ENCODE results near the gene ZGLP1. TPM values are rescaled to one million over a fixed set of nuclear protein-coding genes. Genes with fewer than 3 reads are reported as not detected.
A peak's percentile ranks its signal among the peaks of the same experiment; 100 is the strongest.

Gene ZGLP1
- total RNA-seq, 2 experiments from 2014 or later, result 5.7 to 8.8 TPM

- TF ChIP-seq, protein P1, sequence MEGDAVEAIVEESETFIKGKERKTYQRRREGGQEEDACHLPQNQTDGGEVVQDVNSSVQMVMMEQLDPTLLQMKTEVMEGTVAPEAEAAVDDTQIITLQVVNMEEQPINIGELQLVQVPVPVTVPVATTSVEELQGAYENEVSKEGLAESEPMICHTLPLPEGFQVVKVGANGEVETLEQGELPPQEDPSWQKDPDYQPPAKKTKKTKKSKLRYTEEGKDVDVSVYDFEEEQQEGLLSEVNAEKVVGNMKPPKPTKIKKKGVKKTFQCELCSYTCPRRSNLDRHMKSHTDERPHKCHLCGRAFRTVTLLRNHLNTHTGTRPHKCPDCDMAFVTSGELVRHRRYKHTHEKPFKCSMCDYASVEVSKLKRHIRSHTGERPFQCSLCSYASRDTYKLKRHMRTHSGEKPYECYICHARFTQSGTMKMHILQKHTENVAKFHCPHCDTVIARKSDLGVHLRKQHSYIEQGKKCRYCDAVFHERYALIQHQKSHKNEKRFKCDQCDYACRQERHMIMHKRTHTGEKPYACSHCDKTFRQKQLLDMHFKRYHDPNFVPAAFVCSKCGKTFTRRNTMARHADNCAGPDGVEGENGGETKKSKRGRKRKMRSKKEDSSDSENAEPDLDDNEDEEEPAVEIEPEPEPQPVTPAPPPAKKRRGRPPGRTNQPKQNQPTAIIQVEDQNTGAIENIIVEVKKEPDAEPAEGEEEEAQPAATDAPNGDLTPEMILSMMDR (conservative IDR thresholded peaks at IDR 0.05; ENCODE audit: low read length), result no peak
- no peak for TF ChIP-seq EZH2phosphoT487 (IDR thresholded peaks at IDR 0.05; ENCODE audit: borderline replicate concordance, low read depth, low read length)
- BruUV-seq (replicated peaks), result no TSS peak
- Histone ChIP-seq H3K4me2 (ENCODE audit: low read length) (peak within 1 kb of the TSS; percentile 17; the same call in 1 of the 2 replicates), H3K36me3 (ENCODE audit: insufficient read depth, low read length) (peaks cover 17% of the 10 kb centered on the region; the same call in 1 of the 2 replicates), H3K9me2 (ENCODE audit: insufficient read depth, low read length) (no peaks in the 10 kb centered on the region), H2AFZ (ENCODE audit: low read length) (no peak within 1 kb of the TSS), H3K27ac (ENCODE audit: low read depth, low read length, poor library complexity, severe bottlenecking) (peak within 1 kb of the TSS; percentile 37), H3K4me1 (ENCODE audit: insufficient read depth, low read length, poor library complexity, severe bottlenecking) (peaks cover 64% of the 10 kb centered on the region), H3K79me2 (ENCODE audit: insufficient read depth, low read depth, low read length) (no peaks in the 10 kb centered on the region), H4K20me1 (ENCODE audit: insufficient read depth, low read length) (no peaks in the 10 kb centered on the region), H3K9me3 (ENCODE audit: low read length) (no peaks in the 10 kb centered on the region), H3K4me3 (ENCODE audit: low read depth, low read length, poor library complexity, severe bottlenecking) (no peak within 1 kb of the TSS)
- peak; percentile 27 for DNase-seq (ENCODE audit: low spot score)
- intact Hi-C loops (cut with micrococcal nuclease; ENCODE audit: unreplicated experiment), result no loop called here
- ChIA-PET CTCF (ENCODE audit: unreplicated experiment) (no interaction called here), POLR2A (interaction anchor here (1.6 kb wide), 1 partner anchor 16 kb away, joined by 4 read pairs; the partner anchor contains the start of gene ICAM1)
Observed at GRCh38 chr19:10286803-10287737, 22.5 kb downstream of the ZGLP1 start, which contains the start of gene ICAM4. TSS of gene ICAM4 (plus strand) at chr19:10286955. CDS start at chr19:10287013, 58 bp downstream.

DNA sequence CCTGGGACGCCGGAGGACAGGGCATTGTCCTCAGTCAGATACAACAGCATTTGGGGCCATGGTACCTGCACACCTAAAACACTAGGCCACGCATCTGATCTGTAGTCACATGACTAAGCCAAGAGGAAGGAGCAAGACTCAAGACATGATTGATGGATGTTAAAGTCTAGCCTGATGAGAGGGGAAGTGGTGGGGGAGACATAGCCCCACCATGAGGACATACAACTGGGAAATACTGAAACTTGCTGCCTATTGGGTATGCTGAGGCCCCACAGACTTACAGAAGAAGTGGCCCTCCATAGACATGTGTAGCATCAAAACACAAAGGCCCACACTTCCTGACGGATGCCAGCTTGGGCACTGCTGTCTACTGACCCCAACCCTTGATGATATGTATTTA is 24.2 kb downstream of the ZGLP1 start:
- no peak for DNase-seq (ENCODE audit: low spot score)
- no peaks in the 10 kb centered on the region for H3K9me3 ChIP-seq (ENCODE audit: low read length)
- no TSS peak for BruUV-seq (replicated peaks)
- no peaks in the 10 kb centered on the region for H3K9me2 ChIP-seq (ENCODE audit: insufficient read depth, low read length)
- intact Hi-C loops (cut with micrococcal nuclease; ENCODE audit: unreplicated experiment), result no loop called here
- TF ChIP-seq, protein P1 (conservative IDR thresholded peaks at IDR 0.05; ENCODE audit: low read length), result no peak
- no peak for TF ChIP-seq EZH2phosphoT487 (IDR thresholded peaks at IDR 0.05; ENCODE audit: borderline replicate concordance, low read depth, low read length)
- H3K79me2 ChIP-seq (ENCODE audit: insufficient read depth, low read depth, low read length), result no peaks in the 10 kb centered on the region
- CTCF ChIA-PET (ENCODE audit: unreplicated experiment), result no interaction called here
- H3K27ac ChIP-seq (ENCODE audit: low read depth, low read length, poor library complexity, severe bottlenecking), result peak overlapping the region; percentile 37
- no peak overlapping the region for H3K4me3 ChIP-seq (ENCODE audit: low read depth, low read length, poor library complexity, severe bottlenecking)
- peaks cover 23% of the 10 kb centered on the region; the same call in 1 of the 2 replicates for H3K36me3 ChIP-seq (ENCODE audit: insufficient read depth, low read length)
- no peak overlapping the region for H3K4me2 ChIP-seq (ENCODE audit: low read length)
- H3K4me1 ChIP-seq (ENCODE audit: insufficient read depth, low read length, poor library complexity, severe bottlenecking), result peaks cover 47% of the 10 kb centered on the region
- H4K20me1 ChIP-seq (ENCODE audit: insufficient read depth, low read length), result no peaks in the 10 kb centered on the region
- no peak overlapping the region for H2AFZ ChIP-seq (ENCODE audit: low read length)
- POLR2A ChIA-PET, result no interaction called here

GRCh38 chr19:10284960-10285278 is 24.7 kb downstream of the ZGLP1 start:
- no peak for DNase-seq (ENCODE audit: low spot score)
- peaks cover 23% of the 10 kb centered on the region; the same call in 1 of the 2 replicates for H3K36me3 ChIP-seq (ENCODE audit: insufficient read depth, low read length)
- no peak overlapping the region for H3K4me2 ChIP-seq (ENCODE audit: low read length)
- H3K9me2 ChIP-seq (ENCODE audit: insufficient read depth, low read length), result no peaks in the 10 kb centered on the region
- POLR2A ChIA-PET, result no interaction called here
- TF ChIP-seq, protein P1 (conservative IDR thresholded peaks at IDR 0.05; ENCODE audit: low read length), result no peak
- TF ChIP-seq EZH2phosphoT487 (IDR thresholded peaks at IDR 0.05; ENCODE audit: borderline replicate concordance, low read depth, low read length), result no peak
- H3K4me1 ChIP-seq (ENCODE audit: insufficient read depth, low read length, poor library complexity, severe bottlenecking), result peaks cover 42% of the 10 kb centered on the region
- H3K9me3 ChIP-seq (ENCODE audit: low read length), result no peaks in the 10 kb centered on the region
- BruUV-seq (replicated peaks), result no TSS peak
- H3K4me3 ChIP-seq (ENCODE audit: low read depth, low read length, poor library complexity, severe bottlenecking), result no peak overlapping the region
- no peak overlapping the region for H2AFZ ChIP-seq (ENCODE audit: low read length)
- intact Hi-C loops (cut with micrococcal nuclease; ENCODE audit: unreplicated experiment), result no loop called here
- H3K27ac ChIP-seq (ENCODE audit: low read depth, low read length, poor library complexity, severe bottlenecking), result no peak overlapping the region
- no peaks in the 10 kb centered on the region for H3K79me2 ChIP-seq (ENCODE audit: insufficient read depth, low read depth, low read length)
- CTCF ChIA-PET (ENCODE audit: unreplicated experiment), result no interaction called here
- H4K20me1 ChIP-seq (ENCODE audit: insufficient read depth, low read length), result no peaks in the 10 kb centered on the region

Data from OCI-LY7 (cell line).